HG03139 (cell line): ENCODE measurements around the gene GPBP1L1.
"Not testable (repeated sequence)": the region's sequence is repeated elsewhere in the genome, so short reads cannot be mapped to it uniquely, and the experiment has no call there.

Experiments used
- ATAC-seq: cut with Tn5 transposase; IDR thresholded peaks from one replicate; pipeline ENCODE4 v1.9.1; 2021; ENCODE audit not compliant: unreplicated experiment

The GPBP1L1 gene

GRCh38 chr1:45684402-45684801 is 1.9 kb downstream of the GPBP1L1 start:
- ATAC-seq, result no peak

GRCh38 chr1:45682942-45683341 is 3.4 kb downstream of the GPBP1L1 start:
- no peak for ATAC-seq

DNA sequence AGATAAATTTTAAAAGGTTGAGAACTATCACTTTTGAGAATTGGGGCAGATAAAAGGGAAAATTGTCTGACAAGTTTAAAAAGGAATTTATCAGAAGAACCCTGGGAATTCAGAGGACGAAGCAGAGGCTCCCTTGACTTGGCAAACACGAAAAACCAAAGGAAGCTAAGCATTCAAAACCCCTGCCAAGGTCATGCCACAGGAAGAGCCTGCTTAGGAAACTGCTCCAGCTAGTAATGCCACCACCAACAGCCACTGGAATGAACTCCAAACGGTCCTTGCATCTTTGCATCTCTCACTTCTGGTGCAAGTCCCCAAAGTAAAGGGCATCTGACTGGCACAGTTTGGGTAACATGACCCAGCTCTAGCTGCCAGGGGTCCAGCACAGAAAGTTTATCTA is 7.2 kb downstream of the GPBP1L1 start:
- ATAC-seq, result no peak

DNA sequence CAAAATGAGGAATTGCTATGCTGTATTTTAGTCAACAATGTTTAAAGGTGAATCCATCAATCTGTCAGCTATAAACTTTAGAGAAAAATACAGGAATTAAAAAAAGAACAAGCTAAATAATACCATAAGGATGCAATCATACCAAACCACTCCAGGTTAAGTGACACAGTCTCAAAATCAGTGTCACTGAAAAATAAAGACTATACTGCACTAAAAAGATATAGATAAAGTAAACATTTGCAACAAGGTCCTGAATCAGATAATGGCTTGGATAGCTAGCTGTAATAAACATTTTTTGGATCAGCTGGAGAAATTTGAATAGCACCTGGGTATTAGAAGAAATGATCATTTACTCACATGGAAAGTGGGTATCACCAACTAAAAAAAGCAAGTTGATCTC is 7.8 kb downstream of the GPBP1L1 start:
- no peak for ATAC-seq

DNA sequence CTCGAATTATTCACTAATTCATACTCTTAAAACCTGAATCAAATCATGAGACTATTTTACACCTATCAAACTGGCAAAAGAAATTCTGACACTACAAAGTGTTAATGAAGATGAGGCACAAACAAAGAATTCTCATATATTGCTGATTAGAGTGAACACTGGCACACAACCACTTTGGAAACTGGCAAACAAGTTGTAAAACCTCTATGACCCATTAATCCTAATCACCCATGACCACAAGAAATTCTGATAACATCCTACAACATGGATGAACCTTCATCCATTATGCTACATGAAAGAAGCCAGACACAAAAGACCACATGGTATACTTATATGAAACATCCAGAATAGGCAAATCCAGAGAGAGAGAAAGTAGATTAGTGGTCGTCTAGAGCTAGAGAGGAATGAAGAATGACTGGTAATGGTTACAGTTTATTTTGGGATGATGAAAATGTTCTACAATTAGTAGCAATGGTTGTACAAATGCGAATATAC is 8.5 kb downstream of the GPBP1L1 start:
- no peak for ATAC-seq

GRCh38 chr1:45676553-45676952 is 9.8 kb downstream of the GPBP1L1 start:
- not testable (repeated sequence) for ATAC-seq

GRCh38 chr1:45674478-45674877 is 11.9 kb downstream of the GPBP1L1 start:
- no peak for ATAC-seq

DNA sequence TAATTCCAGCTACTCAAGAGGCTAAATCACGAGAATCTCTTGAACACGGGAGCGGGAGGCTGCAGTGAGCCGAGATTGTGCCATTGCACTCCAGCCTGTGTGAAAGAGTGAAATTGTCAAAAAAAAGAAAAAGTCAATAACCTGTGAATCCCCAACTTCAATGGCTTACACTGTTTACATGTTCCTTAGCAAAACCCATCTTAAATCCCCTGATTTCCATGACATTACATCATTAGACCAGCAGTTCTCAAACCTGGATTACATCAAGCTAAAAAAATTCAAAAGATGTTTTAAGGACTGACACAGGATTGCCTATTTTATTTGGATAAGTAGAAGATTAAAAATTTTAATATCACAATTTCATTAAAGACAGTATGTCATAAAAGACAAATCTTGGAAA is 12.4 kb downstream of the GPBP1L1 start:
- ATAC-seq, result no peak

GRCh38 chr1:45669859-45670655 is 16.3 kb downstream of the GPBP1L1 start:
- ATAC-seq, result no peak

DNA sequence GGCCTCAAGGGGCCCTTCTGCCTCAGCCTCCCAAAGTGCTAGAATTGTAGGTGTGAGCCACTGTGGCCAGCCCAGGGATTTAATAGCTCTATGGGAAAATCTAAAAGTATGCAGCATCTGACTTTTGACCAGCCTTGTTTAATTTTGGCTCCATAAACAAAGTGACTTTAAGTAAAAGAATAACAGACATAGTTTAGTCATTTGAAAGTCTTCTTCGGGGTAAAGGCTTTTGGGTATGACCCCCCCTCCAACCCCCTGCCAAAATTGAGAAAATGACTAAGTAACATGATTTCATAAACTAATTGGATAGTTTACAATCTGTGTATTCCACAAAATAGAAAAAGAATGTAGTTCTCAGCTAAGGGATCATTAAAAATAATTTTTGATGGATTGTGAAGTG is 17.0 kb downstream of the GPBP1L1 start:
- ATAC-seq, result no peak

DNA sequence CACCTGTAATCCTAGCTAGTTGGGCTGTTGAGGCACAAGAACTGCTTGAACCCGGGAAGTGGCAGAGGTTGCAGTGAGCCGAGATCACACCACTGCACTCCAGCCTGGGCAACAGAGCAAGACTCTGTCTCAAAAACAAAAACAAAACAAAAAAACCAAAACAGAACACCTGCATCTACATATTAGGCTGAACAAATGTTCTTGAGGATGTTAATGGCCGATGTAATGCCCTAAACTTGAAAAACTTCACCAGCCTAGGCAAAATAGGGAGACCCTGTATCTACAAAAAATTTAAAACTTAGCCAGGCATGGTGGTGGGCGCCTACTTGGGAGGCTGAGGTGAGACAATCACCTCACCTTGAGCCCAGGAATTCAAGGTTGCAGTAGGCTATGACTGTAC is 17.8 kb downstream of the GPBP1L1 start:
- no peak for ATAC-seq

GRCh38 chr1:45667321-45668111 is 18.8 kb downstream of the GPBP1L1 start:
- ATAC-seq, result no peak

DNA sequence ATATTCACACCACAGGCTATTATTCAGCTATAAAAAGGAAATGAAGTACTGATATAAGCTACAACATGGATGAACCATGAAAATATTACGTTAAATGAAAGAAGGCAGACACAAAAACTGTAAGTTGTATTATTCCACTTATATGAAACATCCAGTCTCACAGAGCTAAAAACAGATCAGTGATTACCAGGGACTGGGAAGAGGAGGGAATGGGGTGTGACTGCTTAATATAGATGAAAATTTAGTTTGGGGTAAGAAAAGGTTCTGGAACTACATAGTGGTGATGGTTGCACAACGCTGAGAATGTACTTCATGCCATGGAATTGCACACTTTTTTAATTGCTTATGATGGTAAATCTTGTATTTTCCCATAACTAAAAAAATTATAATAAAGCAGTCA is 19.5 kb downstream of the GPBP1L1 start:
- ATAC-seq, result no peak

GRCh38 chr1:45660336-45660735 is 26.0 kb downstream of the GPBP1L1 start:
- no peak for ATAC-seq

GRCh38 chr1:45659222-45659621 is 27.1 kb downstream of the GPBP1L1 start:
- no peak for ATAC-seq

DNA sequence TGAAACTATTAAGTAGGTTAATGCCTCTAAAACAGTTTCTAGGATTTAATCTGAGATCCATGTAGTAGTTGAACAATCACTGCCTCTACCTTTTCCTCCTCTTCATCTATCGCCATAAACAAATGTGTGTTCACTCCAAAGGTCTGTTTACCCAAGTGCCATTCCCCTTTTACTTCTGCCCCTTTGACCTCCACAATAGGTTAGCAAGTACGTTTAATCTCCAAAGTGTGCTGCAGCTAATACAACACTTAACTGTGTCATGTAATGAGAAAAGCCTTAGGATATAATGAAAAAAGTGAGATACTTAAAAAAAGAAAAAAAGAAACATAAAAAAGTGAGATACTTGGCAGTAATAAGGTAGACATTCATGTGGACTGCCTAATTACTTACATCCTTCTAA is 28.2 kb downstream of the GPBP1L1 start:
- ATAC-seq, result no peak

- ATAC-seq, result no peak
Observed at GRCh38 chr1:45656573-45657226, 29.6 kb downstream of the GPBP1L1 start.

DNA sequence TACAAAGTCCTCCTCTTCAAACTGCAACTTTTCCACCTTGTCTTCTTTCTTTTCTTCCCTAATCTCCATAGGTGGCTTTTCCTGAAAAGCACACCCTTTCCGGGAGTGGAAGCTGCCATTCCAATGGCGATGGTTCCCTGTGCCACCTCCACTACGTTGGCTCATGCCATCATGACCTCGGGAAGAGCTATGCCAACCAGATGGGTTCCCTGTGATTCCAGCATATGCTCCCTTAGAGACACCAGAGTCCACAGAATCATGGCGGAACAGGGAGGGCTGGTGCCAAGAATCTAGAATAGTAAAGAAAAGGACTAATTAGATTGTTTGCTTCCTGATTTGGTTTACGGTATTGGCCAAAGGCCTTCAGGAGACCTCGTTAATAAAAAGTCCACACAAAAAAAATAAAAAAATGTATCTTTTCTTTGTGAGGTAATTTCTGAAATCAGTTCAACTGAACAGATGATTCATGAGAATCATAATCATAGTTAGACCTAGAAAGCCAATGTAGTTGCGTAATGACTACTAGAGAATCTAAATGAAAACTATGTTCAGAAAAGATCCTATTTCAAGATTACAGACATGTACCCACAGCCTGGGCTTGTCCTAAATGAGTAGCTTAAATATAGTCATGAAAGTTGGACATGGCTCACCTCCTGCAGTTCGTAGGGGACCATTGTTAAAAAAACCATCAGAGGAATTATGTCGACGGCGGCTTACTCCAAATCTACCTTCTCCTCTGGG is 31.6 kb downstream of the GPBP1L1 start:
- ATAC-seq, result no peak

DNA sequence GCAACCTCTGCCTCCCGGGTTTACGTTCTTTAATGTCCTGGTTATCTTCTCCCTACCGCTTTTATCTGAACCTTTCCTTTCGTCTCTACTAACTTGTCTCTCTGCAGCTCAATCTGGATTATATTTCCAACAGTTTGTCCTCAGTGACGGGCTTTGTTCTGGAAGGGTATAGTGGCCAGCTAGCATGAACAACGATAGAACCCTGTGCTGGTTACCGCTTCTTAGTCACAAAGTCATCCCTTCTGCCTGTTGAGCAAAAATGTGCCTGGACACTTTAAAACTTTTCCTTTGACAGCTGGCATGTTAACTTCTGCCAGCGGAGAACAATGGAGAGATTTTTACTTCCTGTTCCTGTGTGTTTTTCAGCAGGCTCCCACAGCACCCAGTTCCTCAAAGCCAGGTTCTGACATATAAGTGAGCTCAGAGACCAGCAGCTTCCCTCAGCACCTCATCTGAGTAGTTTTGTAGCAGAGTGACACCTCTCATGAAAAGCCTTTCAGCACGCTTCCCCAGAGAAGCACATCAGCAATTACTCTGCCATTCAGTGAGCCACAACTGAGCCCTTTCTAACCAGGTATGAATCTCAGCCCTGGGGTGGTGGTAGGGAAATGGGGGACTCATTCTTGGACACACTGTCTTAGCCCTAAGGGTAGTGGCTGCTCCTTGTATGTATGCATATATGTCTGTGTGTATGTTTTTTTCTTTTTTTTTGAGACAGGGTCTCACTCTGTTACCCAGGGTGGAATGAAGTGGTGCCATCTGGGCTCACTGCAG is 38.9 kb downstream of the GPBP1L1 start:
- no peak for ATAC-seq

- ATAC-seq, result no peak
Observed at GRCh38 chr1:45644661-45645060, 41.7 kb downstream of the GPBP1L1 start.
